Measurements from ENCODE around the gene PPM1L. TPM values are rescaled to one million over a fixed set of nuclear protein-coding genes. Genes with fewer than 3 reads are reported as not detected.

Gene PPM1L
- total and polyA plus RNA-seq, 5 donors from 2014 or later = 0.28 to 1.9 (median 0.81) TPM

DNA sequence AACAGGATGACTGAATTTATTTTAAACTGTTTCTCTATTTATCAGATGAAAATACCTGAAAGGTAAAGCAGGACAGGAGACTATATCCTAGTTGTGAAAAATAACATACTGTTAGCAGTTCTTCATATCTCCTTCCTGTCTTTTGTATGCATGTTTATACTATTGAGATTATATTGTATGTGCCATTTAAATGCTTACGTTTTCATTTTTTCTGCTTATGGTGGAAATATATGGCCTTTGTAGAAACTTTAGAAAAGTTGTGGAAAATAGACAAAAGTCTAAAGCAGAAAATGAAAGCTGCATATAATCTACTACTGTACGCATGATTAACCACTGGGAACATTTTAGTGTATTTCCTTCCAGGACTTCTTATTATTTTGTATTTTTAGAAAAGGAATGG lies 2.1 kb upstream of the PPM1L start:
- H3K9me3 ChIP-seq (ENCODE audit: control insufficient read depth in 2 of 2, low read length in 2 of 2) = no peaks in the 10 kb centered on the region
- peaks cover 28% of the 10 kb centered on the region for H3K4me1 ChIP-seq (ENCODE audit: control insufficient read depth, insufficient read depth, low read length, poor library complexity, severe bottlenecking)
- no peak for ATAC-seq (ENCODE audit: low read depth in 2 of 2)
- H3K36me3 ChIP-seq (ENCODE audit: control insufficient read depth, insufficient read depth, low read length) = no peaks in the 10 kb centered on the region
- Mint-ChIP-seq H3K4me3 (peak overlapping the region; percentile 96 to 98 (median 97)), H3K4me1 (peaks cover 4 to 36% (median 26%) of the 10 kb centered on the region in 4 donors), H3K27me3 (peaks cover 53% of the 10 kb centered on the region), H3K9me3 (peaks cover 0 to 5% (median 0%) of the 10 kb centered on the region in 7 donors), H3K27ac (peak overlapping the region in 1 of 3 donors; percentile 88), H3K36me3 (no peaks in the 10 kb centered on the region)
- peak overlapping the region; percentile 62 for H3K4me3 ChIP-seq (ENCODE audit: low read depth, low read length)
- peaks cover 10% of the 10 kb centered on the region for H3K27me3 ChIP-seq (ENCODE audit: control insufficient read depth, insufficient read depth, low read length)
- no peak for DNase-seq
- no peak overlapping the region for H3K27ac ChIP-seq (ENCODE audit: insufficient read depth, low read length, poor library complexity, severe bottlenecking)

DNA sequence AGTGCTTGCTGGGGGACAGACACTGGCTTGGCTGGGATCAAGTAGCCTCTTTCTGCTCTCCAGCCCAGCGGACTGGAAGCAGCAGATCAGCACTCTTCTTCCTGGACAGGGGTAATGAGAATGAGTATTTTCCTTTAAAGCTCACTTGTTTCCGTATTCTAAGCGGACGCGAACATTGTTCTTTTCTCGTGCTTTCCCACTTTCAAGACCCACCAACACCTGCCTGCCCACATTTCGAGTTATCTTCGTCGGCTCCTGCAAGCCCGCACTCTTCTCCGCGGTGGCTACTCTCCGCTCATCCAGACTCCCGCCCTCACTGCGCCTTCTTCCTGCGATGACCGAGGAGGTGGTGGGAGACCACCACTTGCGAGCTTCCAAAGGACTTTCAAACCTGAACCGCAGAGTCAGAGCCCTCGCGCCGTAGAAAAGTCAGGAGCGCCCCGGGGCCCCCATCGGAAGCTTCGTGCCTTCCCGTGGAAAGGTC lies 1.6 kb upstream of the PPM1L start:
- peaks cover 4 to 36% (median 26%) of the 10 kb centered on the region in 4 donors for H3K4me1 Mint-ChIP-seq
- Histone ChIP-seq H3K9me3 (ENCODE audit: control insufficient read depth in 2 of 2, low read length in 2 of 2) (no peaks in the 10 kb centered on the region), H3K27ac (ENCODE audit: insufficient read depth, low read length, poor library complexity, severe bottlenecking) (no peak overlapping the region), H3K4me1 (ENCODE audit: control insufficient read depth, insufficient read depth, low read length, poor library complexity, severe bottlenecking) (peaks cover 28% of the 10 kb centered on the region), H3K36me3 (ENCODE audit: control insufficient read depth, insufficient read depth, low read length) (no peaks in the 10 kb centered on the region), H3K4me3 (ENCODE audit: low read depth, low read length) (peak overlapping the region; percentile 81), H3K27me3 (ENCODE audit: control insufficient read depth, insufficient read depth, low read length) (peaks cover 11% of the 10 kb centered on the region)
- peak overlapping the region; percentile 69 to 88 (median 79) for H3K27ac Mint-ChIP-seq
- no peak for ATAC-seq (ENCODE audit: low read depth in 2 of 2)
- peaks cover 56% of the 10 kb centered on the region for H3K27me3 Mint-ChIP-seq
- DNase-seq = peak in 2 of 3 donors; percentile 10 to 39
- H3K9me3 Mint-ChIP-seq = peaks cover 0 to 5% (median 0%) of the 10 kb centered on the region in 7 donors
- H3K36me3 Mint-ChIP-seq = no peaks in the 10 kb centered on the region
- peak overlapping the region; percentile 96 to 98 (median 97) for H3K4me3 Mint-ChIP-seq

DNA sequence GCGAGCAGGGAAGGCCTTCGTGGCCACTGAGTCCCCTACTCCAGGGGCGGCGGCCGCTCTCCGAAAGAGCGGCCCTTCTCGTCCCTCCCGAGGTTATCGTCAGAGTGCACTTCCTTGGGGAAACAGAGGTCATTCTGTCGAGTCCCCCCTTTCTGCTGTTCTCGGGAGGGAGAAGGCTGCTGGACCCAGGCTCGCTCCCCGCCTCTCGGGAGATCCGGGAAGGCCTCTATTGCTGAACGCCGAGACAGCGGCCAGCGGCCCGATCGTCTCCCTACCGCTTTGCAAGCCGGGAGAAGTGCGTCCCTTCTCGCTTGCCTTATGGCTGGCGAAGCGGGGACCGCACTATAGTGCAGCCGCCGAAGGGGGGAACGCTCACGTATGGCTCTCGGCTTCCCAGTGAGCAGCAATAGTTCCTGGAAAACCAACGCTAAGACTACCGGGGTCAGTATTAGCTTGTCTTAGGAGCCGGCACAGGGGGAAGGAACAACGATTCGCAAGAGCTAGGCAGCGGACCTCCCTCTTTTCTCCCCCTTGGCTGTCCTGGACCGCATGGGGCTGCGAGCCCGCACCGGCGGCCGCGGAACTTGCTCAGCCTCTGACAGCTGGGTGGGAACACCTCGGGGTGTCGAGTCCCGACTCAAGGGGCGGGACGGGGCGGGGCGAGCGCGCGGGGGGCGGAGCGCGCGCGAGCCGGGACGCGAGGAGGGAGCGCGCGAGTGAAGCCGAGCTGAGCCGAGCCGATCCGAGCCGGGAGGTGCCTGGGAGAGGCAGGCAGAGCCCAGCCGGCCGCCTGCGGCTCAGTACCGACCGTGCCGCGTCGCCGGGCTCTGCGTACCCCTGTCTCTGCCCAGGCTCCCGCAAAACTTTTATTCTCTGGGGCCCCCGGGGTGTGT lies 930 bp upstream of the PPM1L start:
- no peaks in the 10 kb centered on the region for H3K9me3 ChIP-seq (ENCODE audit: control insufficient read depth in 2 of 2, low read length in 2 of 2)
- H3K27ac ChIP-seq (ENCODE audit: insufficient read depth, low read length, poor library complexity, severe bottlenecking) = peak overlapping the region; percentile 51
- peak; percentile 74 to 93 (median 78) for DNase-seq
- Mint-ChIP-seq H3K4me1 (peaks cover 4 to 36% (median 26%) of the 10 kb centered on the region in 4 donors), H3K4me3 (peak overlapping the region; percentile 96 to 98 (median 97)), H3K36me3 (no peaks in the 10 kb centered on the region), H3K27me3 (peaks cover 60% of the 10 kb centered on the region), H3K9me3 (peaks cover 0 to 5% (median 0%) of the 10 kb centered on the region in 7 donors), H3K27ac (peak overlapping the region; percentile 88 to 96 (median 96))
- H3K4me3 ChIP-seq (ENCODE audit: low read depth, low read length) = peak overlapping the region; percentile 81
- peaks cover 28% of the 10 kb centered on the region for H3K4me1 ChIP-seq (ENCODE audit: control insufficient read depth, insufficient read depth, low read length, poor library complexity, severe bottlenecking)
- peaks cover 15% of the 10 kb centered on the region for H3K27me3 ChIP-seq (ENCODE audit: control insufficient read depth, insufficient read depth, low read length)
- no peaks in the 10 kb centered on the region for H3K36me3 ChIP-seq (ENCODE audit: control insufficient read depth, insufficient read depth, low read length)
- peak; percentile 85 to 86 for ATAC-seq (ENCODE audit: low read depth in 2 of 2)

DNA sequence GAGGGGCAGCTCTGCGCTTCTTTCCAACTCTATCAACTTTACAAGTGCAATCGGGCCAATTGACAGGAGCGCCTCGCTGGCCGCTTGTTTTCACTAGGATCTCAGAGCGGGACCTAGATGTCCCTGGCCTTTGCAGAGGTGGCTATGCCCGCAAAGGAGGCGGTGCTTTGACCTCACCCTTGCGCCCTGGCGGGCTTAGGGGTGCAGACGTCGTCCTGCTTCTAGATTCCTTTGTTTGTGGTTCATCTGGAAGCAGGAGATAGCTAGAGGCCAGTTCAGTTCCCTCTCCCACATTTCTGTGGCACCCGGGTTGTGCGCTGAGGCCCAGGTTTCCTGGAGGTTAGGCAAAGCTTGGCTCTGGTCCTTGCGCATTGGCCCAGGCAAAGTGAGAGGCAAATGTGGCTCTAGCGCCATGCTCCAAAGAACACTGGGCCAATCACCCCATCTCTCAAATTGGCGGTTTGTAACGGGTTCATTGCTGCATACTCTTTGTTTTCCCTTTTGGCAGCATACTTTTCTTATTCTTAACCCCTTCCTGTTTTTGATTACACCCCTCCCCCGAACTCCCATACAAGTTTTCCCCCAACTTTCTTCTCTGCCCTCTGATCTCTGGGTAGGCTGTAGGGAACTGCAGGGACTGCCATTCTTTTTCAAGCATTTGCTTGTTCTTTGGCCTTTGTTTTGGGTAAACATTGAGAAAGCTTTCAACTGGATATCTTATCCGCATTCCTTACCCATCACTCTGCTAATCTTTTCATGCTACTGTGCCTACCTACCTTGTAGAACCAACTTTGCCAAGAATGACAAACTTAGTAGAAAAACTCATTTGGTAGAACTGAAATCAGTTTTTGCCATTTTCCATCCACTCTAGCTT lies 1.4 kb downstream of the PPM1L start:
- H3K27me3 ChIP-seq (ENCODE audit: control insufficient read depth, insufficient read depth, low read length) = peaks cover 27% of the 10 kb centered on the region
- peak overlapping the region; percentile 81 to 98 (median 96) for H3K4me3 Mint-ChIP-seq
- no peaks in the 10 kb centered on the region for H3K36me3 Mint-ChIP-seq
- no peak for ATAC-seq (ENCODE audit: low read depth in 2 of 2)
- H3K27me3 Mint-ChIP-seq = peaks cover 74% of the 10 kb centered on the region
- H3K27ac Mint-ChIP-seq = peak overlapping the region in 2 of 3 donors; percentile 80 to 84
- peaks cover 28% of the 10 kb centered on the region for H3K4me1 ChIP-seq (ENCODE audit: control insufficient read depth, insufficient read depth, low read length, poor library complexity, severe bottlenecking)
- H3K36me3 ChIP-seq (ENCODE audit: control insufficient read depth, insufficient read depth, low read length) = no peaks in the 10 kb centered on the region
- DNase-seq = no peak
- H3K9me3 ChIP-seq (ENCODE audit: control insufficient read depth in 2 of 2, low read length in 2 of 2) = no peaks in the 10 kb centered on the region
- no peak overlapping the region for H3K27ac ChIP-seq (ENCODE audit: insufficient read depth, low read length, poor library complexity, severe bottlenecking)
- peaks cover 0 to 6% (median 0%) of the 10 kb centered on the region in 7 donors for H3K9me3 Mint-ChIP-seq
- H3K4me3 ChIP-seq (ENCODE audit: low read depth, low read length) = peak overlapping the region; percentile 81
- peaks cover 4 to 36% (median 26%) of the 10 kb centered on the region in 4 donors for H3K4me1 Mint-ChIP-seq

DNA sequence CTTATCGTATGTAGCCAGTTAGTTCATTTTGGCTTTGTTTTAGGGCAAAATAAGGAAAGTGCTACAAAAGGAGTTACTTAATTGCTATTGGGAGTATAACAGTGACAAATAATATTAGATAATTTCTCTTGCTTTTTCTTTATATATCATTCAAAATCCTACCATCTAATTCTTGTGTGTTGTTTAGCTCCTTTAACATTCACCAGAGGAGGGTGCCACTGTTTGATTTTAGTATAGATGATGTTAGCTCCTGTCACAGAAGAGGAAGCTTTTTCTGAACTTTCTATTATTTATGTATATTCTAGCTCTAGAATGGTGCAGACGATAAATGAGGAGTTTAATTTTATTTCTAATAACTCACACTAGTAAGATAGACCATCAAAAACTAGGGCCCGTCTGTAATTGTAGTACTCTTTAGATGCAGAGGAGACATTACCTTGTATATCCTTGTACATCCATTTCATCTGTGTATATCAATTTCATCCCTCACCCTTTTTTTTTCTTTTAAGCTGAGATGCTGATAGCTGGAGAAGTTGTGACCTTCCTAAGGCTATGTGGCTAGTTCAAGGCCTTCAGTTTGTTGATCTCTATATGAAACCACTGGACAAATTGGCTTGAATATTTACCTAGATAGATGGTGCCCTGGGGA lies 3.0 kb downstream of the PPM1L start:
- H3K4me1 ChIP-seq (ENCODE audit: control insufficient read depth, insufficient read depth, low read length, poor library complexity, severe bottlenecking) = peaks cover 28% of the 10 kb centered on the region
- no peak for ATAC-seq (ENCODE audit: low read depth in 2 of 2)
- peaks cover 27% of the 10 kb centered on the region for H3K27me3 ChIP-seq (ENCODE audit: control insufficient read depth, insufficient read depth, low read length)
- H3K36me3 ChIP-seq (ENCODE audit: control insufficient read depth, insufficient read depth, low read length) = no peaks in the 10 kb centered on the region
- peaks cover 4 to 30% (median 21%) of the 10 kb centered on the region in 4 donors for H3K4me1 Mint-ChIP-seq
- no peak overlapping the region for H3K4me3 Mint-ChIP-seq
- H3K27ac ChIP-seq (ENCODE audit: insufficient read depth, low read length, poor library complexity, severe bottlenecking) = no peak overlapping the region
- no peaks in the 10 kb centered on the region for H3K36me3 Mint-ChIP-seq
- peaks cover 0 to 7% (median 0%) of the 10 kb centered on the region in 7 donors for H3K9me3 Mint-ChIP-seq
- H3K27ac Mint-ChIP-seq = no peak overlapping the region
- no peaks in the 10 kb centered on the region for H3K9me3 ChIP-seq (ENCODE audit: control insufficient read depth in 2 of 2, low read length in 2 of 2)
- H3K27me3 Mint-ChIP-seq = peaks cover 68% of the 10 kb centered on the region
- no peak for DNase-seq
- no peak overlapping the region for H3K4me3 ChIP-seq (ENCODE audit: low read depth, low read length)

DNA sequence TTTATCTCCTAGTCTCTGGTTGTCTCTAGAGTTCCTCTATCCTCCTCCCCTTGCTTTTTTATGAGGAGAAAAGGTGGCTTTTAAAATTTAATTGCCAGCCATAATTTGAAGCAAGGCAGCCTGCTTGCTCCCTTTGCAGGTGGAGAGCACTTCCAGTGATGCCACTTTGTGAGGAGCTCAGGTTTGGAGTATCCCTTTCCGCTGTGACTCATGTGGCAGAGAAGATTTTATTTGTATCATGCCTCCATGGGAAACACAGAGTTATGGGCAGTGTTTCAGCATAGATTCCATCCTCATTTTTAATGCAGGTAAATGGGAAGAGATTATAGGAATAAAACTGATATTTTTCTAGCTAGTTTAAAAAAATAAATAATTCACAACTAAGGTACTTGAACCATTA lies 7.0 kb downstream of the PPM1L start:
- peaks cover 0 to 2% (median 0%) of the 10 kb centered on the region in 7 donors for H3K9me3 Mint-ChIP-seq
- H3K4me1 ChIP-seq (ENCODE audit: control insufficient read depth, insufficient read depth, low read length, poor library complexity, severe bottlenecking) = no peaks in the 10 kb centered on the region
- no peaks in the 10 kb centered on the region for H3K9me3 ChIP-seq (ENCODE audit: control insufficient read depth in 2 of 2, low read length in 2 of 2)
- H3K27ac ChIP-seq (ENCODE audit: insufficient read depth, low read length, poor library complexity, severe bottlenecking) = no peak overlapping the region
- no peak overlapping the region for H3K4me3 ChIP-seq (ENCODE audit: low read depth, low read length)
- no peak for ATAC-seq (ENCODE audit: low read depth in 2 of 2)
- no peak overlapping the region for H3K4me3 Mint-ChIP-seq
- H3K36me3 ChIP-seq (ENCODE audit: control insufficient read depth, insufficient read depth, low read length) = no peaks in the 10 kb centered on the region
- H3K36me3 Mint-ChIP-seq = no peaks in the 10 kb centered on the region
- no peak overlapping the region for H3K27ac Mint-ChIP-seq
- peaks cover 0 to under 1% (median under 1%) of the 10 kb centered on the region in 4 donors for H3K4me1 Mint-ChIP-seq
- no peak for DNase-seq
- peaks cover 49% of the 10 kb centered on the region for H3K27me3 Mint-ChIP-seq
- H3K27me3 ChIP-seq (ENCODE audit: control insufficient read depth, insufficient read depth, low read length) = peaks cover 16% of the 10 kb centered on the region

DNA sequence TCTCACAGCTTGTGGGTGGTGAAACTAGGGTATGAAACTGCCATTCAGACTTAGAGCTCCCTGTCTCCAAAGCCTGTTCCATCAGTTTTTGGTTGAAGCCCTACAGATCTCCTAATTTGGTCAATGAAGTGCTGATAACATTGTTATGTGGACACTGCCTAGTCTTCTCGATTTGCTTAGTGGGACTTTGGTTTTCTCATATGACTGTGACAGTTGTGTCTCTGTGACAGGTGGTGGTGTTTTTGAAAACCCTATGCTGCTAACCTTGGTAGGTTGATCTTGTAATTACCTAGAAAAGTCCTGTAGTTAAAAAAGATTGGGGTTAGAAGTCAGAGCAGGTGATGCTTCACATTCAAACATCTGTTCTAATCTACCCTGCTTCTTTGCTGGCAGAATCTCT lies 9.2 kb downstream of the PPM1L start:
- H3K27ac Mint-ChIP-seq = no peak overlapping the region
- H3K36me3 Mint-ChIP-seq = no peaks in the 10 kb centered on the region
- Histone ChIP-seq H3K27me3 (ENCODE audit: control insufficient read depth, insufficient read depth, low read length) (peaks cover 12% of the 10 kb centered on the region), H3K36me3 (ENCODE audit: control insufficient read depth, insufficient read depth, low read length) (no peaks in the 10 kb centered on the region), H3K4me3 (ENCODE audit: low read depth, low read length) (no peak overlapping the region), H3K27ac (ENCODE audit: insufficient read depth, low read length, poor library complexity, severe bottlenecking) (no peak overlapping the region), H3K9me3 (ENCODE audit: control insufficient read depth in 2 of 2, low read length in 2 of 2) (no peaks in the 10 kb centered on the region), H3K4me1 (ENCODE audit: control insufficient read depth, insufficient read depth, low read length, poor library complexity, severe bottlenecking) (no peaks in the 10 kb centered on the region)
- peaks cover 0 to 2% (median 0%) of the 10 kb centered on the region in 7 donors for H3K9me3 Mint-ChIP-seq
- peaks cover 35% of the 10 kb centered on the region for H3K27me3 Mint-ChIP-seq
- no peak overlapping the region for H3K4me3 Mint-ChIP-seq
- ATAC-seq (ENCODE audit: low read depth in 2 of 2) (no peak), DNase-seq (no peak)
- no peaks in the 10 kb centered on the region for H3K4me1 Mint-ChIP-seq

All from CD4-positive, CD25-positive, alpha-beta regulatory T cell (primary cell).